Esophagus muscularis mucosa (tissue), 4 donors: ENCODE data around the gene GMPR2. TPM values are rescaled to one million over a fixed set of nuclear protein-coding genes. Genes with fewer than 3 reads are reported as not detected.
"Not testable (repeated sequence)": the region's sequence is repeated elsewhere in the genome, so short reads cannot be mapped to it uniquely, and the experiment has no call there.

ENCODE experiments used
- DNase-seq: peaks from one replicate; pipeline ENCODE4 v3.0.0-alpha.2; 2017; ENCODE audit errors: extremely low spot score
- H3K27ac ChIP-seq, 4 donors: fragments of 200-600 bp; sonication (generic); replicated peaks in 1 of 4; 1 replicate in 3 of 4; 2 replicates in 1 of 4; pipeline ENCODE4 v1.5.1; 2016 to 2019; ENCODE audit warnings: mild to moderate bottlenecking in 1 of 4
- H3K27me3 ChIP-seq, 4 donors: fragments of 200-600 bp; sonication (generic); one replicate each; pipeline versions ENCODE4 v1.5.1 to v1.6.0; 2016 to 2019
- H3K36me3 ChIP-seq, 4 donors: fragments of 200-600 bp; sonication (generic); one replicate each; pipeline ENCODE4 v1.5.1; 2016 to 2019
- H3K4me1 ChIP-seq, 4 donors: fragments of 200-600 bp; sonication (generic); one replicate each; pipeline ENCODE4 v1.5.1; 2016 to 2019
- H3K4me3 ChIP-seq, 4 donors: fragments of 200-600 bp; sonication (generic); 1 replicate in 2 of 4; 2 replicates in 2 of 4; pipeline ENCODE4 v1.5.1; 2016 to 2019; ENCODE audit warnings: mild to moderate bottlenecking in 4 of 4, moderate library complexity in 1 of 4
- H3K9me3 ChIP-seq, 4 donors: fragments of 200-600 bp; sonication (generic); 1 replicate in 3 of 4; 2 replicates in 1 of 4; pipeline ENCODE4 v1.5.1; 2016 to 2019
- EP300 ChIP-seq: sonication (generic); formaldehyde crosslinking; IDR thresholded peaks from one replicate; pipeline ENCODE4 v1.6.1; 2017; ENCODE audit warnings: antibody characterized with exemption
- POLR2A ChIP-seq: fragments of 450-650 bp; IDR thresholded peaks from one replicate; pipeline ENCODE4 v1.6.1; 2017; ENCODE audit warnings: antibody characterized with exemption, moderate library complexity, mild to moderate bottlenecking, low read depth
- POLR2AphosphoS5 ChIP-seq, 2 donors: sonication (generic); formaldehyde crosslinking; IDR thresholded peaks; one replicate each; pipeline ENCODE4 v1.6.1; 2017; ENCODE audit warnings: antibody characterized with exemption in 2 of 2
- WGBS: methylation state at CpG from one replicate; pipeline ENCODE4 v1.1.5; 2018; 5-methylcytosine and 5-hydroxymethylcytosine counted together
- intact Hi-C: fragments of 100-400 bp; cut with DNase I; formaldehyde crosslinking; loops from one replicate; pipeline ENCODE4 v1.15.1; 2023
- total RNA-seq, 4 donors: library from RNA; depleted of rRNA; stranded (reverse); fragments of >200 nt; gene quantifications; one replicate each; pipeline versions ENCODE4 v1.1.0 to v1.2.1, GENCODE V29; 2016
- TF ChIP-seq, protein P1 (sequence below), 3 experiments: fragments of 200-600 bp in 2 of 3; fragments of 450-650 bp in 1 of 3; sonication (generic) in 2 of 3; IDR thresholded peaks; one replicate each; pipeline ENCODE4 v1.5.1; 2017 to 2019; ENCODE audit warnings: antibody characterized with exemption in 3 of 3, mild to moderate bottlenecking in 2 of 3, moderate library complexity in 1 of 3

GMPR2 gene
- total RNA-seq, 4 donors from 2014 or later = 43.1 to 53.4 (median 50.5) TPM

DNA sequence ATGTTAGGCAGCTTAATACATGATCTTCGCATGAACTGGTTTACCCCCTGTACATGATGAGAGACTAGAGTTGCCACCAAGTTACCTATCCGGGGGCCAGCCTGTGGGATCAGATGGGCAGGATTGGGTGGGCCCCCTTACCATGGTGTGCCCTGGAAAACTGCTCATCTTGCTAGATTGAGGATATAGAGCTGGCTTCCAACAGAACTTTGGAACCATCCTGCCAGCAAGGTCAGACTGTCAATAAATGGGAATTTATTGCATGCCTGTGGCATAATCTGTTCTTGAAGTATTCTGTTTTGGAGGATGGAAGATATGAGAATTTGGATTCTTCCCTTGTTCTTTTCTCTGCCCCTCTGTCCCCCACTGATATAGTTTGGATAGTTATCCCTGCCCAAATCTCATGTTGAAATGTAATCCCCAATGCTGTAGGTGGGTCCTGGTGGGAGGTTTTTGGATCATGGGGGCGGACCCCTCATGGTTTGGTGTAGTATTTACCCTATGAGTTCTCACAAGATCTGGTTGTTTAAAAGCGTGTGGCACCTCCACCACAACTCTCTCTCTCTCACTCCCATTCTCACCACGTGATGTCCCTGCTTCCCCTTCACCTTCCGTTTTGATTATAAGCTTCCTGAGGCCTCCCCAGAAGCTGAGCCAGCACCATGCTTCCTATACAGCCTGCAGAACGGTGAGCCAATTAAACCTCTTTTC is 33.8 kb upstream of the GMPR2 start:
- peaks cover 0 to 39% (median 13%) of the 10 kb centered on the region in 4 donors for H3K36me3 ChIP-seq
- DNase-seq = no peak
- intact Hi-C loops = no loop called here
- WGBS = 80% methylated on average over 7 of the region's 7 CpGs
- H3K9me3 ChIP-seq = no peaks in the 10 kb centered on the region
- H3K4me1 ChIP-seq = peaks cover 31 to 43% (median 37%) of the 10 kb centered on the region in 4 donors
- H3K27ac ChIP-seq = no peak overlapping the region
- TF ChIP-seq, protein P1, sequence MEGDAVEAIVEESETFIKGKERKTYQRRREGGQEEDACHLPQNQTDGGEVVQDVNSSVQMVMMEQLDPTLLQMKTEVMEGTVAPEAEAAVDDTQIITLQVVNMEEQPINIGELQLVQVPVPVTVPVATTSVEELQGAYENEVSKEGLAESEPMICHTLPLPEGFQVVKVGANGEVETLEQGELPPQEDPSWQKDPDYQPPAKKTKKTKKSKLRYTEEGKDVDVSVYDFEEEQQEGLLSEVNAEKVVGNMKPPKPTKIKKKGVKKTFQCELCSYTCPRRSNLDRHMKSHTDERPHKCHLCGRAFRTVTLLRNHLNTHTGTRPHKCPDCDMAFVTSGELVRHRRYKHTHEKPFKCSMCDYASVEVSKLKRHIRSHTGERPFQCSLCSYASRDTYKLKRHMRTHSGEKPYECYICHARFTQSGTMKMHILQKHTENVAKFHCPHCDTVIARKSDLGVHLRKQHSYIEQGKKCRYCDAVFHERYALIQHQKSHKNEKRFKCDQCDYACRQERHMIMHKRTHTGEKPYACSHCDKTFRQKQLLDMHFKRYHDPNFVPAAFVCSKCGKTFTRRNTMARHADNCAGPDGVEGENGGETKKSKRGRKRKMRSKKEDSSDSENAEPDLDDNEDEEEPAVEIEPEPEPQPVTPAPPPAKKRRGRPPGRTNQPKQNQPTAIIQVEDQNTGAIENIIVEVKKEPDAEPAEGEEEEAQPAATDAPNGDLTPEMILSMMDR (IDR thresholded peaks at IDR 0.05) = no peak
- TF ChIP-seq POLR2AphosphoS5 (IDR thresholded peaks at IDR 0.05) (no peak), EP300 (no peak), POLR2A (no peak)
- no peaks in the 10 kb centered on the region for H3K27me3 ChIP-seq
- H3K4me3 ChIP-seq = no peak overlapping the region

- H3K27ac ChIP-seq, DNase-seq, intact Hi-C loops, H3K9me3 ChIP-seq, H3K4me3 ChIP-seq, H3K27me3 ChIP-seq: not testable (repeated sequence)
- peaks cover 6 to 72% (median 33%) of the 10 kb centered on the region in 4 donors for H3K36me3 ChIP-seq
- peaks cover 7 to 15% (median 12%) of the 10 kb centered on the region in 4 donors for H3K4me1 ChIP-seq
- 90% methylated on average over 8 of the region's 8 CpGs for WGBS
Observed at GRCh38 chr14:24202538-24202937, 30.2 kb upstream of the GMPR2 start.

DNA sequence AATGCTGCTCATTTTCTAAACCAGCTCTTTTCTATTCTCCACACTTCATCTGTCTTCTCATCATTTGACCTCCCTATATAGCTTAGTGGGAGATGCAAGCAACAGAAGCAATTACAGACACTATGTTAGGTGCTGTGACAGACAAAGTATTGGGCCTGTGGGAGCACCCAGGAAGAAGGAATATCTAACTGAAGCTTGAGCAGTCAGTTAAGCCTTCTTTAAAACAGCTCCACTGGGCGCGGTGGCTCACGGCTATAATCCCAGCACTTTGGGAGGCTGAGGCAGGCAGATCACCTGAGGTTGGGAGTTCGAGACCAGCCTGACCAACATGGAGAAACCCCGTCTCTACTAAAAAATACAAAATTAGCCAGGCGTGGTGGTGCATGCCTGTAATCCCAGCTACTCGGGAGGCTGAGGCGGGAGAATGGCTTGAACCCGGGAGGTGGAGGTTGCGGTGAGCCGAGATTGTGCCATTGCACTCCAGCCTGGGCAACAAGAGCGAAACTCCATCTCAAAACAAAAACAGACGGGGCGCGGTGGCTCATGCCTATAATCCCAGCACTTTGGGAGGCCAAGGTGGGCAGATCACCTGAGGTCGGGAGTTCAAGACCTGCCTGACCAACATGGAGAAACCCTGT is 29.4 kb upstream of the GMPR2 start:
- H3K27ac ChIP-seq, intact Hi-C loops, H3K27me3 ChIP-seq, H3K9me3 ChIP-seq, H3K4me3 ChIP-seq, H3K4me1 ChIP-seq, DNase-seq: not testable (repeated sequence)
- H3K36me3 ChIP-seq = peaks cover 6 to 80% (median 37%) of the 10 kb centered on the region in 4 donors
- WGBS = 95% methylated on average over 16 of the region's 16 CpGs

DNA sequence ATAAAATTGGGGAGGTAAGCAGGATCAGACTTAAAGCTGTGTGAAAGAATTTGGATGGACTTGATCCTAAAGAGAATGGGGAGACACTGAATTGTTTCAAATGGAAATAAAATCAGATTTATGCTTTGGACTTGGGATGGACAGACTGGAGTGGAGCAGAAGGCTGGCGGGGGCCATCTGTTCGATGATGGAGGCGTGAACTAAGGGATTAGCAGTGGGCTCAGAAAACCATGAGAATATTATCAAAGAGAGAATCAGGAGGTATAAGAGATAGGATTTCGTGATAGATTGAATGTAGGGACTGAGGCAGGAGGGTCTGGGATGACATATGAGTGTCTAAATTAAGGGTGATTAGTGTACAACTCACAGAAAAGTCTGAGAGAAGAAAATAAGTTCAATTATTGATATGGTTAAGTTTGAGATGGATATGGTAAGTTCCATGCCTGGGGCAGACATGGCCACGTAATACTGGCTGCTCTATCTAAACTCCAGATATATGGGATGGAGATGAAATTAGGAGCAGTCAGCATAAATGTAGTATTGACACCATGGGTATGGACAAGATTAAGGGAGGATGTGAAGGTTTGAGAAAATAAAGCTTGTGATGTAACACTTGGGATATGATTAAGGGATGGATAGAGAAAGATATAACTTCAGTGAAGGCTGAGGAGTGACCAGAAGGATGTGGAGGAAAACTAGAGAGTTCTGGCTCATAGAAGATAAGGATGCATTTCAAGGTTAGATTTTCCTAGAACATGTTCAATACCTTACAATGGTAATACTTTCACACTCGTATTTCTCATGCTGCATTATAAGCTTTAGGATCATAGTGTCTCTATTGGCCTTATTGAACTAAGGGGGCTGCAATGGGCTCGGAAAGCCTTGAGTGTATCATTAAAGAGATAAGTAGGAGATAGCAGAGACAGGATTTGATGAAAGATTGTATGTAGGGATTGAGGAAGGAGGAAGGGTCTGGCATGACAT is 28.3 kb upstream of the GMPR2 start:
- DNase-seq = no peak
- Histone ChIP-seq H3K4me3 (no peak overlapping the region), H3K4me1 (no peaks in the 10 kb centered on the region), H3K27me3 (no peaks in the 10 kb centered on the region), H3K36me3 (peaks cover 10 to 91% (median 48%) of the 10 kb centered on the region in 4 donors), H3K27ac (no peak overlapping the region), H3K9me3 (no peaks in the 10 kb centered on the region)
- TF ChIP-seq EP300 (no peak), POLR2A (no peak), POLR2AphosphoS5 (IDR thresholded peaks at IDR 0.05) (no peak)
- TF ChIP-seq, protein P1 (IDR thresholded peaks at IDR 0.05) = no peak
- intact Hi-C loops = no loop called here
- 92% methylated on average over 7 of the region's 7 CpGs for WGBS

GRCh38 chr14:24206260-24207103 is 26.2 kb upstream of the GMPR2 start:
- H3K27ac ChIP-seq = no peak overlapping the region
- TF ChIP-seq POLR2AphosphoS5 (IDR thresholded peaks at IDR 0.05) = no peak
- TF ChIP-seq POLR2A = no peak
- TF ChIP-seq, protein P1 (IDR thresholded peaks at IDR 0.05) = no peak
- no peak for TF ChIP-seq EP300
- H3K4me3 ChIP-seq = no peak overlapping the region
- 98% methylated on average over 9 of the region's 11 CpGs for WGBS
- H3K4me1 ChIP-seq = peaks cover 0 to 16% (median 4%) of the 10 kb centered on the region in 4 donors
- no peaks in the 10 kb centered on the region for H3K27me3 ChIP-seq
- H3K36me3 ChIP-seq = peaks cover 17 to 95% (median 60%) of the 10 kb centered on the region in 4 donors
- H3K9me3 ChIP-seq = no peaks in the 10 kb centered on the region
- intact Hi-C loops = no loop called here
- DNase-seq = no peak
